ENCODE data around the gene MIPEP.
"Not testable (repeated sequence)": the region's sequence is repeated elsewhere in the genome, so short reads cannot be mapped to it uniquely, and the experiment has no call there.

GRCh38 chr13:23897452-23897919, 8.3 kb upstream of the MIPEP start, which contains the start of gene C1QTNF9B:
- TF ChIP-seq, protein P1, sequence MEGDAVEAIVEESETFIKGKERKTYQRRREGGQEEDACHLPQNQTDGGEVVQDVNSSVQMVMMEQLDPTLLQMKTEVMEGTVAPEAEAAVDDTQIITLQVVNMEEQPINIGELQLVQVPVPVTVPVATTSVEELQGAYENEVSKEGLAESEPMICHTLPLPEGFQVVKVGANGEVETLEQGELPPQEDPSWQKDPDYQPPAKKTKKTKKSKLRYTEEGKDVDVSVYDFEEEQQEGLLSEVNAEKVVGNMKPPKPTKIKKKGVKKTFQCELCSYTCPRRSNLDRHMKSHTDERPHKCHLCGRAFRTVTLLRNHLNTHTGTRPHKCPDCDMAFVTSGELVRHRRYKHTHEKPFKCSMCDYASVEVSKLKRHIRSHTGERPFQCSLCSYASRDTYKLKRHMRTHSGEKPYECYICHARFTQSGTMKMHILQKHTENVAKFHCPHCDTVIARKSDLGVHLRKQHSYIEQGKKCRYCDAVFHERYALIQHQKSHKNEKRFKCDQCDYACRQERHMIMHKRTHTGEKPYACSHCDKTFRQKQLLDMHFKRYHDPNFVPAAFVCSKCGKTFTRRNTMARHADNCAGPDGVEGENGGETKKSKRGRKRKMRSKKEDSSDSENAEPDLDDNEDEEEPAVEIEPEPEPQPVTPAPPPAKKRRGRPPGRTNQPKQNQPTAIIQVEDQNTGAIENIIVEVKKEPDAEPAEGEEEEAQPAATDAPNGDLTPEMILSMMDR (IDR thresholded peaks at IDR 0.05; ENCODE audit: poor library complexity, severe bottlenecking) = not testable (repeated sequence)
- TF ChIP-seq RAD21 (conservative IDR thresholded peaks at IDR 0.05) = not testable (repeated sequence)

All from neural cell (in vitro differentiated cells).